Hematopoietic multipotent progenitor cell treated with erythropoietin and hydrocortisone succinate and interleukin-3 and kit ligand, for 17 days (in vitro differentiated cells): ENCODE data around the gene CCDC18.
A peak's percentile ranks its signal among the peaks of the same experiment; 100 is the strongest.
"Not testable (repeated sequence)": the region's sequence is repeated elsewhere in the genome, so short reads cannot be mapped to it uniquely, and the experiment has no call there.

Experiments
- DNase-seq: peaks from one replicate; pipeline ENCODE4 v3.0.0-alpha.2; 2015; ENCODE audit warnings: low spot score

Gene CCDC18

DNA sequence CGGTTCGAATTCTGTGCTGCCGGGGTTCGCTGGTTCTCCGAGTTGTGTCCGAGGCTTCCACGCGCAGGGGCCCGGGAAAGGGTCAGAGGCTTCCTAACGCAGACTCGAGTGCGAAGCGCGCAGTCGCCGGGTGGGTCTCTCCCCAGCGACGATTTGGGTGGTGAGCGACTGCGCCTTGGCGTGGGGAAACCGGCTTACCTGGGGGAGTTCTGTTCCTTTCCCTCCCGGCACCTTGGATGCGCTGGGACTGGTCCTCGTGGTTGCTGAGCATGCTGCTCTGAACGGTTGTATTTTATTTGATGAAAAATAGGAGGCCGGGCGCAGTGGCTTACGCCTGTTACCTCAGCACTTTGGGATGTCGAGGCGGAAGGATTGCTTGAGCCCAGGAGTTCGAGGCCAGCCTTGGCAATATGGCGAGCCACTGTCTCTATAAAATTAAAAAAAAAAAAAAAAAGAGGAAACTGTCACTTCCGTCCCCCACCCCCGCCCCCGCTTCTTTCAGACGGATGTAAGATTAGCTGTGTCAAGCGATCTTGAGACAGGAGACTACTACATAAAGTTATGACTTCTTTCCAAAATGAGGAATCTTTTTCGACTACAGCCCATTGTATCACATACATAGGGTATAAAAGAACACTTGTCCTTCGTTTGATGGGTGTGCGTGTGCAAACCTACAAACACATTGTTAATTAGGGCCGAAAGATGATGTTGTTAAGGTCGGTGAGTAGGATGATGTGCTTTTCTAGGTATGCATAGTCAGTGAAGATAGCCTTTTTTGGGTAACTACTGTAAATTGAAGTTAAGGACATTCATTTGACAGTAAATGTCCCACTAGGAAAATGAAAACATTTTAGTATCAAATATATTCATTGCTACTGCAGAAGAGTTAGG is at the start of gene CCDC18:
Gene CCDC18 (plus strand): TSS at position 2 of the 891 bp plus-strand sequence. CDS start 2,638 bp downstream, outside the sequence.
- peak; percentile 21 for DNase-seq

GRCh38 chr1:93132638-93133037 is 47.9 kb upstream of the CCDC18 start:
- no peak for DNase-seq

- no peak for DNase-seq
These were observed 44.1 kb upstream of the CCDC18 start for GRCh38 chr1:93136445-93136844.

- DNase-seq, result no peak
These were observed 42.8 kb upstream of the CCDC18 start for GRCh38 chr1:93137604-93138292.

GRCh38 chr1:93140106-93140505 is 40.4 kb upstream of the CCDC18 start:
- no peak for DNase-seq

- no peak for DNase-seq
These were observed 38.4 kb upstream of the CCDC18 start for GRCh38 chr1:93142161-93142560.

DNA sequence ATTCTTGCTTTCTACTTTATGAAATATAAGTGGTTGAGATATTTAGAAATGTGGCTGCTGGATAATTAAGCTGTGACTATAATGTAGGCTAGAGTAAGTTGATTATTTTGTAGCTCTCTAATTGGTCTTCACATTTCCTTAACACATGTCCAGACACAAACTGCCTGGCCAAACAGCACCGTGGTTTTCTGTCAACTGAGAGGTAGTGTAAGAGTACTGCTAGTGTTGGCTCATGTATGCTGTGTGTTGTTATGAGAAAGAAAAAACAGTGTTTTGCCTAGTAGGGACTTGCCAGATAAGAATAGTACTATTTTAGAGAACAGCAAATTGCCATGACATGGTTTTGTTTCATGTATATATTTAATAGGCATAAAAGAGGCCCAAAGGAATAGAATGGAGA is 37.4 kb upstream of the CCDC18 start:
- DNase-seq, result no peak

DNA sequence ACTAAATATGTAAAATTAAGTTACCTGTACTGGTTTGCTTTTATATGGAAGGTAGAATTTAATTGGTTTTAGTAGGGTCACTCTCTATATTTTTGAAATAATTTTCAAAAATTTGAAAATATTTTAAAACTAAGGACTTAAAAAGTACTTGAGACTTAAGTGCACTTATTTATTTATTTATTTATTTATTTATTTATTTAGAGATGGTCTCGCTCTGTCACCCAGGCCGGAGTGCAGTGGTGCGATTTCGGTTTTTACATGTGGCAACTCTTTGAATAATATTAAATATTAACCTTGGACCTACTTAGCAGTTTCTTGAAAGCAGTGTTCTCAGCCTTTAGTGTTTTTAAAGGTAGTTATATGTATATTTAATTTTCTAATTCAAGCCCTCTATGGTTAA is 36.8 kb upstream of the CCDC18 start:
- no peak for DNase-seq

DNA sequence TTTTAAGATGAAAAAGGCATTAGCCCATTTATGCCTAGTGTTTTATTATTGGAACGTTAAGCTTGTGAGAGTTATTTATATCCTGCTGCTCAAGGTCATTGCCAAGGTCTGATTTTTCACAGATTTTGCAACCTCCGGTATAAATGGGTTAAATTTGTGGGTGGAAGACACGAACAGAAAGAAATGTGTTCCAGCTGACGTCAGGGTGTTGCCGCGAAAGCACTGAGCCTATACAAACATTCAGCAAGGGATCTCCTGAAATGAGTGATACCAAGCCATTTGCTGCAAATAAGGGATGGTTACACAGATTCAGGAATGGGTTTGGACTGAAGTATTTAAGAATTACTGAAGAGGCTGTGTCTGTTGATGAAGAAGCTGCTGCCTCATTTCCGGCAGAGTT is 32.5 kb upstream of the CCDC18 start:
- no peak for DNase-seq

DNA sequence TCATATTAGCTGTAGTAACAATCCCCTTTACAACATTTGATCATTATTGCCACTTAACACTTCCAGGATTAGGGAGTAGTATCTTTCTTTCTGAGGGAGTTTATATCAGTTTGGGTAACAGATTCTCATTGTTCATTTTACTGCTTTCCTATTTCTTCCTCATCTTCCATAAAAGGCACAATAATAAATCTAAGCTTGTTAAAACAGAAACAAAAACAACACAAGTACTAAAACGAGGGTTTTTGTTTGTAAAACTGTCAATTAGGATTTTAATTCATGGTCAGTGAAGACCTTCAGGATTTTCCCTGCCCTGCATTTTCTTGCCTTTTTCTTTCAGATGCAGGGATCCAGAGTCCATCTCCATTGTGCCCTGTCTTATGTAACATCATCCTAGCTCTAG is 29.8 kb upstream of the CCDC18 start:
- no peak for DNase-seq

GRCh38 chr1:93151474-93151873 is 29.1 kb upstream of the CCDC18 start:
- DNase-seq, result no peak

DNA sequence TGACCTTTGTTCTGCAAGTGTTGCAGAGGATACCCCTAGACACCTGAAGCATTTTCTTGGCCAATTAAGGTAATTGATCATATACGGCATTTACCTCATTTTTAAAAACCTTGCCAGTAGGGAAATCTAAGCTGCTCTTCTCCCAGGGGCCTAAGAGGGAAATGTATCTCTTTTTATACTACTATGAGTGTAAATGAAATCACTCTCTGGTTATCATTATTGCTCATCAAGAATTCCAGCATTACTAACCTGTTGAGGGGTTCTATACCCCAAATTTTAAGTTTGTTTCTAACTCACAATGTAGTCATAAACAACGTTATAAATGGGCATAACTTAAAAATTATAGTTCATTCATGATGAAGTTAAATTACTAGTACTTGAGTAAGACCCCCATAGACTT is 27.7 kb upstream of the CCDC18 start:
- no peak for DNase-seq

- DNase-seq, result no peak
These were observed 25.6 kb upstream of the CCDC18 start for GRCh38 chr1:93154898-93155297.

- no peak for DNase-seq
These were observed 25.2 kb upstream of the CCDC18 start for GRCh38 chr1:93155335-93155734.

- DNase-seq, result no peak
These were observed 21.2 kb upstream of the CCDC18 start for GRCh38 chr1:93159337-93159736.

DNA sequence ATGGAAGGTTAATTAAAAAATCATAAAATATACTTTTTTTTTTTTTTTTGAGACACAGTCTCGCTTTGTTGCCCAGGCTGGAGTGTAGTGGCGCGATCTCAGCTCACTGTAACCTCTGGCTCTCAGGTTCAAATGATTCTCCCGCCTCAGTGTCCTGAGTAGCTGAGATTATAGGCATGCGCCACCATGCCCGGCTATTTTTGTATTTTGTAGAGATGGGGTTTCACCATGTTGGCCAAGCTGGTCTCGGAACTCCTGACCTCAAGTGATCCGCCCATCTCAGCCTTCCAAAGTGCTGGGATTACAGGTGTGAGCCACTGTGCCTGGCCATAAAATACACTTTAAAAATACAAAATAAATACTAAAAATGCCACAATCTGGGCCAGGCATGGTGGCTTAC is 17.2 kb upstream of the CCDC18 start:
- not testable (repeated sequence) for DNase-seq

GRCh38 chr1:93164816-93165215 is 15.7 kb upstream of the CCDC18 start:
- DNase-seq, result no peak

DNA sequence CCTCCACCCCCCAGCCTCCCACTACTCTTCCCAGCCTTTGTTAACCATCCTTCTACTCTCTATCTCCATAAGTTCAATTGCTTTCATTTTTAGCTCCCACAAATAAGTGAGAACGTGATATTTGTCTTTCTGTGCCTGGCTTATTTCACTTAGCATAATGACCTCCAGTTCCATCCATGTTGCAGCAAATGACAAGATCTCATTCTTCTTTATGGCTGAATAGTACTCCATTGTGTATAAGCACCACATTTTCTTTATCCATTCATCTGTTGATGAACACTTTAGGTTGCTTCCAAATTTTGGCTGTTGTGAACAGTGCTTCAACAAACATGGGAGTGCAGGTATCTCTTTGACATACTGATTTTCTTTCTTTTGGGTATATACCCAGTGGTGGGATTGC is 14.6 kb upstream of the CCDC18 start:
- not testable (repeated sequence) for DNase-seq

DNA sequence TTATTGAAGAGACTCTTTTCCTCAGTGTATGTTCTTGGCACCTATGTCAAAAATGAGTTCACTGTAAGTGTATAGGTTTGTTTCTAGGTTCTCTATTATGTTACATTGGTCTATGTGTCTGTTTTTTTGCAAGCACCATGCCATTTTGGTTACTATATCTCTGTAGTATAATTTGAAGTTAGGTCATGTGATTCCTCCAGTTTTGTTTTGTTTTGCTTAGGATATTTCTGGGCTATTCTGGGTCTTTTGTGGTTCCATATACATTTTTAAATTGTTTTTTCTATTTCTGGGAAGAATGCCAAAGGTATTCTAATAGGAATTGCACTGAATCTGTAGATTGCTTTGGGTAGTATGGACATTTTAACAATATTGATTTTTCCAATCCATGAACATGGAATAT is 13.5 kb upstream of the CCDC18 start:
- DNase-seq, result no peak

- not testable (repeated sequence) for DNase-seq
These were observed 10.3 kb upstream of the CCDC18 start for GRCh38 chr1:93170141-93170678.

DNA sequence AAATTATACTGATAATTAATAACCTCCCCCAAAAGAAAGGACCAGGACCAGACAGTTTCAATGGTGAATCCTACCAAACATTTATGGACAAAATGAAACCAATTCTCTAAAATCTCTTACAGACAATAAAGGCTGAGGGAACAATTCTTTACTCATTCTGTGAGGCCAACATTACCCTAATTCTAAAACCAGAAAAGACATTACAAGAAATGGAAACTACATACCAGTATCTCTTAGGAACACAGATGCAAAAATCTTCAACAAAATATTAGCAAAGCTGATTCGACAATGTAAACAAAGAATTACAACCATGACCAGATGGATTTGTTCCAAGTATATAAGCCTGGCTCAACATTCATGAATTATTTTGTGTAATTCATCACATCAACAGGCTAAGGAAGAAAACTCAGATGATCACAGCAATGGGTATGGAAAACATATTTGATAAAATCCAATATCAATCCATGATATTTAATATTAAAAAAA is 8.9 kb upstream of the CCDC18 start:
- no peak for DNase-seq

- DNase-seq, result no peak
These were observed 7.7 kb upstream of the CCDC18 start for GRCh38 chr1:93172778-93173177.

GRCh38 chr1:93174638-93175037 is 5.9 kb upstream of the CCDC18 start:
- DNase-seq, result not testable (repeated sequence)
